Tibial nerve (tissue), 3 donors: Measurements from ENCODE around the gene PUS10.

Experiments used
- CTCF ChIP-seq, 5 experiments: fragments of 200-600 bp in 3 of 5; fragments of 450-650 bp in 2 of 5; sonication (generic) in 3 of 5; IDR thresholded peaks; one replicate each; pipeline ENCODE4 v1.5.1; 2016 to 2019; ENCODE audit warnings: antibody characterized with exemption in 5 of 5, mild to moderate bottlenecking in 3 of 5, moderate library complexity in 2 of 5
- POLR2A ChIP-seq, 2 donors: fragments of 450-650 bp; IDR thresholded peaks; one replicate each; pipeline ENCODE4 v1.6.1; 2017; ENCODE audit warnings: antibody characterized with exemption in 2 of 2, mild to moderate bottlenecking in 2 of 2, moderate library complexity in 2 of 2

DNA sequence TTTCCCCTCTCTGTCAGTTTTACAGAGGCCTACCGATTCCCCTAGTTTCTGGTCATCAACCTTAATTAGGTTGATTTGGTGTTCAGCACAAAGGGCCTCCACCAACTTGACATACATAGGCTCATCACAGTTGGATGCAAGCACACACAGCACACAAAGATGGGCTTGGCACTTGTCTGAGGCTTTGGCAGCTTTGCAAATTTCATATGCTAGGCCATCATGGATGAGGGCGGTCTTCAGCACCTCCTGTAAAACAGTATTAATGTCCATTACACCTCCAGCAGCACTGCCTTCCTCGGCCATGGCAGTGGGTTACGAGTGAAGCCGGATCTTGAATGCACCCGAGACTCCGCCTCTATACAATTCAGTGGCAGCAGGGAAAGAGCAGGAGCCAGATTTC lies 79.8 kb downstream of the PUS10 start:
- TF ChIP-seq POLR2A (IDR thresholded peaks at IDR 0.05) (no peak), CTCF (IDR thresholded peaks at IDR 0.05) (no peak)
